ENCODE measurements around the gene MAD1L1. TPM values are rescaled to one million over a fixed set of nuclear protein-coding genes. Genes with fewer than 3 reads are reported as not detected.
A peak's percentile ranks its signal among the peaks of the same experiment; 100 is the strongest.

Gene MAD1L1
- total and polyA plus RNA-seq, 8 donors, result 21.4 to 58.8 (median 22.5) TPM

DNA sequence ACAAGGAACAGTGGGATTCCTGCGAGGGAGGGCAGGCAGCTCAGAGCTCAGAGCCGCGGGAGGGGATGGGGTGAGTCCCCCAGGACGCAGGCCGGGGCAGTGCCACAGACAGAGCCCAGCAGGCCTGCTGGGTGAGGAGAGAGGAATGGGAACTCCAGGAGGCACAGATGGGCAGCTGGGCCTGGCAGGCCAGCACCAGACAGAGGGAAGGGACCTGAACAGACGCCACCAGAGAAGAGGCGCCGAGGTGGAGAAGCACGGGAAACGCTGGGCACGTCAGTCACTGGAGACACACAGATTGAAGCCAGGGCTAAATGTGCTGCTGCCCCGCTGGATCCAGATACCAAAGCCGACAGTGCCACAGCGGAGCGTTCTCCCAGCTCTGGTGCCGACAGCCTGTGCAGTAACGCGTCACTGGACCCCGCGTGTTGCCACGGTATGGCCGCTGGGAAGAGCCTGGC is 225.8 kb downstream of the MAD1L1 start:
- intact Hi-C loops (cut with DNase I), result no loop called here
- Histone ChIP-seq H3K36me3 (peaks cover 0 to 13% of the 10 kb centered on the region in 2 donors), H3K9me3 (no peaks in the 10 kb centered on the region), H3K4me1 (no peaks in the 10 kb centered on the region), H3K4me3 (no peak overlapping the region), H3K27ac (no peak overlapping the region), H3K27me3 (no peaks in the 10 kb centered on the region)
- TF ChIP-seq, protein P1, sequence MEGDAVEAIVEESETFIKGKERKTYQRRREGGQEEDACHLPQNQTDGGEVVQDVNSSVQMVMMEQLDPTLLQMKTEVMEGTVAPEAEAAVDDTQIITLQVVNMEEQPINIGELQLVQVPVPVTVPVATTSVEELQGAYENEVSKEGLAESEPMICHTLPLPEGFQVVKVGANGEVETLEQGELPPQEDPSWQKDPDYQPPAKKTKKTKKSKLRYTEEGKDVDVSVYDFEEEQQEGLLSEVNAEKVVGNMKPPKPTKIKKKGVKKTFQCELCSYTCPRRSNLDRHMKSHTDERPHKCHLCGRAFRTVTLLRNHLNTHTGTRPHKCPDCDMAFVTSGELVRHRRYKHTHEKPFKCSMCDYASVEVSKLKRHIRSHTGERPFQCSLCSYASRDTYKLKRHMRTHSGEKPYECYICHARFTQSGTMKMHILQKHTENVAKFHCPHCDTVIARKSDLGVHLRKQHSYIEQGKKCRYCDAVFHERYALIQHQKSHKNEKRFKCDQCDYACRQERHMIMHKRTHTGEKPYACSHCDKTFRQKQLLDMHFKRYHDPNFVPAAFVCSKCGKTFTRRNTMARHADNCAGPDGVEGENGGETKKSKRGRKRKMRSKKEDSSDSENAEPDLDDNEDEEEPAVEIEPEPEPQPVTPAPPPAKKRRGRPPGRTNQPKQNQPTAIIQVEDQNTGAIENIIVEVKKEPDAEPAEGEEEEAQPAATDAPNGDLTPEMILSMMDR (IDR thresholded peaks at IDR 0.05), result no peak
- ATAC-seq (no peak), DNase-seq (peak in 2 of 4 donors; percentile 24 to 74)

DNA sequence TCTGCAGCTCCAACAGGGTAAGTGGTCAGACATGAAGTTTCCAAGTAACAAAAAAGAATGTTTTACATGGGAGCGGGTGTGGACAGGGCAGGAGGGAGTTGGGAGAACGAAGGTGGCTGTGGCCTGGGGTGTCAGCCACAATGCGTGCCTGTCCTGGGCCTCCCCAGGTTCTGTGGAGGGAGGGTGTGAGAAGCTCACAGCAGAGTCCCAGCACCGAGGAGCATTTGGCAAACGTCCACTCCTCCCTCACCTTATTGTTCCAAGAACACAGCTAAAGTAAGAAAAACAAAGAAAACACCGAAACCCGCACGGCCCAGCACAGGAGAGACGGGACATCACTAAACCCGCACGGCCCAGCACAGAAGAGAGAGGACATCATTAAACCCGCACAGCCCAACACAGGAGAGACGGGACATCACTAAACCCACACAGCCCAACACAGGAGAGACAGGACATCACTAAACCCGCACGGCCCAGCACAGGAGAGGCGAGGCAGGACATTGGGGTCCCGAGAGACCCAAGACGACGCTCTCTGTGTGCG is 226.4 kb downstream of the MAD1L1 start:
- TF ChIP-seq, protein P1 (IDR thresholded peaks at IDR 0.05), result no peak
- no peaks in the 10 kb centered on the region for H3K27me3 ChIP-seq
- H3K27ac ChIP-seq, result no peak overlapping the region
- DNase-seq, result peak in 2 of 4 donors; percentile 22 to 49
- no peak overlapping the region for H3K4me3 ChIP-seq
- H3K9me3 ChIP-seq, result no peaks in the 10 kb centered on the region
- no peak for ATAC-seq
- peaks cover 0 to 20% of the 10 kb centered on the region in 2 donors for H3K36me3 ChIP-seq
- intact Hi-C loops (cut with DNase I), result no loop called here
- no peaks in the 10 kb centered on the region for H3K4me1 ChIP-seq

DNA sequence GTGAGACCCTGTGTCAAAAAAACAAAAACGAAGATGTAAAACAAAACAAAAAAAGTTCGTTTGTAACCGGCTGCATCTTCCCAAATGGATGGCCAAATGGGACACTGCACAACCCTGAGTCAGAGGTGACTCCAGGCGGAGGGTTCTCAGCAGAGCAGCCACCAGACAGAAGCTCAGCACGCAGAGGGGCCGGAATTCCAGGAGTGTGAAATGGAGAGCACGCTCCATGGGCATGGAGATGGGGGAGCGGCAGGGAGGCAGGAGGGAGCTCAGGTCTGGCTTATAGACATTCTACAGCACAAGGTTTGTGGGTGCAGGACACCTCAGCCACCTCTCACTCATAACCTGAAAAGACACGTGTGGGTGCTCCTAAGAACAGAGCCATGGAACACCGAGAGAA is 227.0 kb downstream of the MAD1L1 start:
- H3K27me3 ChIP-seq, result no peaks in the 10 kb centered on the region
- H3K4me1 ChIP-seq, result no peaks in the 10 kb centered on the region
- intact Hi-C loops (cut with DNase I), result no loop called here
- ATAC-seq (no peak), DNase-seq (peak in 2 of 4 donors; percentile 27 to 35)
- no peak overlapping the region for H3K4me3 ChIP-seq
- H3K9me3 ChIP-seq, result no peaks in the 10 kb centered on the region
- H3K27ac ChIP-seq, result no peak overlapping the region
- H3K36me3 ChIP-seq, result peaks cover 0 to 22% of the 10 kb centered on the region in 2 donors
- TF ChIP-seq, protein P1 (IDR thresholded peaks at IDR 0.05), result no peak

DNA sequence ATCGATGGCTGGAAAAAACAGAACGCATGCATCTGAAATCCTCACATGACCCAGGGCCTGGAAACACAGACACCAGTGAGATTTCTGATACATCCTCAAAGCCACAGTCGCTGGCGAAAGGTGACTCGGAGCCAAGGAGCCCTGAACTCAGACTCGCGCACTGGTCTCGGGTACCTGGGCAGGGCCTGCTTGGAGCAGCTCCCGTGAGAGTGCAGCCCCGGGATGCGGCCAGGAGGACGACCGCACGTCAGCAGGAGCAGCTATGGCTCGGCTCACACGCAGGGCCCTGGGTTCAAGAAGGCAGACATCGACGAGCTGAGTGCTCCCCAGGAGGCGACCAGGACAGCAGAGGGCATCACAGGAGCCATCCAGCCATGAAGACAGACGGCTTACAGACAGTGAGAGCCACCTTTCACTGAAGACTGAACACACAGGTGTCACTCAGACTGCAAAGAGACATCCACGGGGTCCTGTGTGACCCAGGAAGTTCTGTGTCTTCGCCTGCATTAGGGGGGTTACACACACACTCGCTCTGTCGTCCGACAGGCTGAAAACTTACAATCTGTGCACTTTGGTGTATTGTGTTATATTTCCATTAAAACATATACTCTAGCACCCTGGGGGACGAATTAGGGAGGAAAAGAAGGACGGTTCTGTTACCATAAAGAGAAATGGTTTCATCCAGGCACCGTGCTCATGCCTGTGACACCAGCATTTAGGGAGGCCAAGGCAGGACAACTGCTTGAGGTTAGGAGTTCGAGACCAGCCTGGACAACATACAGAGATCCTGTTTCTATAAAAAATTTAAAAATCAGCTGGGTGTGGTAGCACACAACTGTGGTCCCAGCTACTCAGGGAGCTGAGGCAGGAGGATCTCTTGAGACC is 227.7 kb downstream of the MAD1L1 start:
- Histone ChIP-seq H3K27ac (no peak overlapping the region), H3K4me3 (no peak overlapping the region), H3K36me3 (peaks cover 0 to 22% of the 10 kb centered on the region in 2 donors), H3K4me1 (no peaks in the 10 kb centered on the region), H3K9me3 (no peaks in the 10 kb centered on the region), H3K27me3 (no peaks in the 10 kb centered on the region)
- TF ChIP-seq, protein P1 (IDR thresholded peaks at IDR 0.05), result no peak
- DNase-seq, result peak in 2 of 4 donors; percentile 19 to 70
- ATAC-seq, result no peak
- intact Hi-C loops (cut with DNase I), result no loop called here

Measured in left lung (tissue), 10 donors.